Astrocyte (in vitro differentiated cells and primary cell): ENCODE measurements around the gene SIAH3.

Source experiments
- CTCF ChIP-seq: IDR thresholded peaks from 2 replicates; pipeline ENCODE4 v1.5.1; 2011; ENCODE audit warnings: low read depth, mild to moderate bottlenecking, inconsistent platforms, low read length, moderate library complexity; ENCODE audit not compliant: insufficient read depth
- EZH2 ChIP-seq: IDR thresholded peaks from 2 replicates; pipeline ENCODE4 v1.6.1; 2012; ENCODE audit warnings: mild to moderate bottlenecking, low read length, inconsistent platforms; ENCODE audit not compliant: insufficient read depth

GRCh38 chr13:45863709-45864590 lies 12.4 kb upstream of the SIAH3 start:
- TF ChIP-seq CTCF (no peak), EZH2 (no peak)
